HG03442 (cell line): ENCODE data around the gene TLE3.
"Not testable (repeated sequence)": the region's sequence is repeated elsewhere in the genome, so short reads cannot be mapped to it uniquely, and the experiment has no call there.

Experiments
- ATAC-seq: cut with Tn5 transposase; IDR thresholded peaks from one replicate; pipeline ENCODE4 v1.9.1; 2021; ENCODE audit warnings: mild to moderate bottlenecking, moderate library complexity; ENCODE audit not compliant: unreplicated experiment

Gene TLE3

GRCh38 chr15:70127288-70127746, 29.6 kb upstream of the TLE3 start:
- no peak for ATAC-seq

GRCh38 chr15:70126362-70126761, 28.6 kb upstream of the TLE3 start:
- ATAC-seq: no peak

DNA sequence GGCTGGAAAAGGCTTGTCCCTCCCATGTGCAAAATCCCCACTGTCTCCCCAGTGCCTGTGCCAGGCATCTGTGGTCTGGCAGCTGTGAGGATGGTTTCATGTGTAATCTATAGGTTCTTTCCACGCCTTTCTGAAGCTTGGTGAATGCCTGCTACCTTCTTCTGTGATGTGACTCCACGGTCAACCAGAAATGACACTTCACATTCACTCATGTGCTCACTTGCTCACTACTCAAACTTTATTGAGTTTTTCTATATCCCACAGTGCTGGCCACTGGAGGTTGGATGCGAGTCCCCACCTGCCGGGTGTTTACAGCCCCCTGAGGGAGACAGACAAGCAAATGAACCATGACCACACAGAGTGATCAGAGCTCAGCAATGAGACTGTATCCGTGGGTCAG, 27.9 kb upstream of the TLE3 start:
- ATAC-seq: no peak

DNA sequence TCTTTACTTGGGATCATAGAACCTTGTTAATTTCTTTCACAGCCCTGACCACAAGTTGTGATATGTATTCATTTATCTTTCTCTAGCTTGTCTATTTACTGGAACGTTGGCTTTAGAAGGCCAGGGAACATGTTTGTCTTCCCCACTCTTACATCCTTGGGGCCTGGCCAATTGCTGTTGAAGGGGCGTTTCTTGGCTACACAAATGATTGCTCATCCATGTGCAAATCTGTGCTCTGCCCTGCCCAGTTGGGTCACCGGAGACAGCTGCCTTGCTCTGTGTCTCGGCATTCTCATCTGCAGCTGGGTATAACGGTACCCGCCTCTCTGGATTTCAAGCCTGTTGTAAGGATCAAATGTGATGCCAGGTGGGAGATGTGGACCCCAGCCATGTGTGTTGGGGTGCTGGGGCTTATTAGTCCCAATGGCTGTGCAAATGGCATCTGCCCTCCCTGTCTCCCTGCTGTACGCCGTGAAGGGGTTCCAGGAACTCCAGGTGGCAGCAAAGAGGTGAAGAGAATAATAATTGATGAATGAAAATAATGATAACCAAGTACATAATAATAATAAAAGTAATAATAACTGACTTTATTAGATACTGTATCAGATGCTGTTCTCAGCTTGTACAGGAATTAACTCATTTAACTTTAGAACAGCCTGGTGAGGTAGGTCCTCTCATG, 24.0 kb upstream of the TLE3 start:
- no peak for ATAC-seq

DNA sequence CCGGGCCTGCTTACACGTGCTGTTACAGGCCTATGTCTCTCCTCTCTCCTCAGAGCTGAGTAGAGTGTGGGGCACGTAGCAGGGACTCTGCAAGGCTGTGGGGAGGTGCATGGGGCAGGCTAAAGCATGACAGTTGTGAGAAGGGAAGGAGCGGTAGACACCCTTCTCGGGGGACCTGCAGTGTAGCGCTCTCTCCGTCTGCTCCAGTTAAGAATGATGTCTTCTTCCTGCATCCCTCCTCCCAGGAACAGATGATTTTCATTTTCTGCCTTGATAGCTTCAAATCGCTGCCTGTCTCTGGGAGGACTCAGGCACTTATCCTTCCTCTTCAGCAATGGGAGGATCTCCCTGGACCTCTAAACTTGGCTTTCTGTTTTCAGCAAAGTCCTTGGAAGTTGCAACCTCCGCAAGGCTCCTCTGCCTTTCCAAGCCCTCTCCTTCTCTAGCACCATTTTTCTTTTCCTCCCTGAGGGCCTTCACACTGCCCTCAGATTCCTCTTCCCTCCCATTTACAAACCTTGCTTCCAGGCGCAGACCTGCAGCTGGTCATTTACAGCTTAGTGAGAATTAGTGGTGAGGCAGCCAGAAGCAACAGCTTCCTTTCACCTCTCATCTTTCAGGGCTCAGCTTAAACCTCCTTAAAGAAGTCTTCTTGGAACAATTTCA, 23.4 kb upstream of the TLE3 start:
- ATAC-seq: no peak

GRCh38 chr15:70119911-70120508, 22.3 kb upstream of the TLE3 start:
- no peak for ATAC-seq

DNA sequence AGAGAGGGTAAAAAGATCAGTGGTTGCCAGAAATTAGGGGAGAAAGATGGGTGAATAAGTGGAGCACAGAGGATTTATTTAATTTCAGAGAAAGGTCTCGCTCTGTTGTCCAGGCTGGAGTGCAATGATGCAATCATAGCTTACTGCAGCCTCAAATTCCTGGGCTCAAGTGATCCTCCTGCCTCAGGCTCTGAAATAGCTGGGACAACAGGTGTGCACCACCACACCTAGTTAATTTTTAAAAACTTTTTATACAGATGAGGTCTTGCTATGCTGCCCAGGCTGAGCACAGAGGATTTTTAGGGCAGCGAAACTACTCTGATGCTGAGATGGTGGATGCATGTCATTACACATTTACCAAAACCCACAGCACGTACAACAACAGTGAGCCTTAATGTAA, 20.9 kb upstream of the TLE3 start:
- ATAC-seq: no peak

- ATAC-seq: no peak
These were observed 18.6 kb upstream of the TLE3 start for GRCh38 chr15:70116317-70116716.

DNA sequence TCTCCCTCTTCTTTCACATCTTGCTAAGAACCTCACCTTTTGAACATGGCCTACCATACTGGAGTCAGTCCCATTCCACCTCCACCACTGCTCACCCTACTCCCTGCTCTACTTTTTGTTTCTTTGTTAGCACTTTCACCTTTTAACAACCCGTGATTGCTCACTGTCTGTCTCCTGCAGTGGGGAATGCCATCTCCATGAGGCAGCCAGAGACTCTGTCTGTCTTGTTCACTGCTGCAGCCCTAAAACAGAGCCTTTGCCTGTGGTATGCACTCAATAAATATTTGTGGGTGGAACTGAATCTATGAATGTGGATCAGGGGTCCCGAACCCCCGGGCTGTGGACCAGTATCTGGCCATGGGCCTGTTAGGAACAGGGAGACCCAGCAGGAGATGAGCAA, 16.5 kb upstream of the TLE3 start:
- no peak for ATAC-seq

- ATAC-seq: no peak
These were observed 15.6 kb upstream of the TLE3 start for GRCh38 chr15:70113304-70113700.

GRCh38 chr15:70112572-70113303, 15.0 kb upstream of the TLE3 start:
- ATAC-seq: not testable (repeated sequence)

GRCh38 chr15:70112074-70112395, 14.3 kb upstream of the TLE3 start:
- ATAC-seq: no peak

- no peak for ATAC-seq
These were observed 13.7 kb upstream of the TLE3 start for GRCh38 chr15:70111203-70112073.

DNA sequence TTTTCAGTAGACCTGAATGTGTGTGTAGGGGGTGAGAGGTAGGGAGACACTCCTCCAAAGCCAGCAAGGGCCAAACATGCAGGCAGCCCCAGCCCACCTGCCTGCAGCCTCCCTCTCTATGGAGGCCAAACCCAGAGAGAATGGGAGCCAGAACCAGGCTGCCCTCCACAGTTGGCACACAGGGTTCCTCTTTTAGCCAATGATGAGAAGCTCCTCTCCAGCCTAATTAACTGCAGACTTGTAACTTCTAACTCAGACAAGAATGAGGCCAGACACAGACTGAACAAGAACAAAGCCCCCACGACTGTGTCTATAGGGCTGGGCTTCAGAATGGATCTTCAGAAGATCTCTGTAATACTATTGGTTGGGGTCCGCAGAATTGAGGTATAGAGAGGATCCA, 12.3 kb upstream of the TLE3 start:
- no peak for ATAC-seq

GRCh38 chr15:70109531-70109930, 11.8 kb upstream of the TLE3 start:
- ATAC-seq: no peak

GRCh38 chr15:70103880-70104626, 6.3 kb upstream of the TLE3 start:
- ATAC-seq: no peak

GRCh38 chr15:70102827-70103226, 5.1 kb upstream of the TLE3 start:
- ATAC-seq: no peak

- no peak for ATAC-seq
These were observed 3.9 kb upstream of the TLE3 start for GRCh38 chr15:70101459-70102113.

DNA sequence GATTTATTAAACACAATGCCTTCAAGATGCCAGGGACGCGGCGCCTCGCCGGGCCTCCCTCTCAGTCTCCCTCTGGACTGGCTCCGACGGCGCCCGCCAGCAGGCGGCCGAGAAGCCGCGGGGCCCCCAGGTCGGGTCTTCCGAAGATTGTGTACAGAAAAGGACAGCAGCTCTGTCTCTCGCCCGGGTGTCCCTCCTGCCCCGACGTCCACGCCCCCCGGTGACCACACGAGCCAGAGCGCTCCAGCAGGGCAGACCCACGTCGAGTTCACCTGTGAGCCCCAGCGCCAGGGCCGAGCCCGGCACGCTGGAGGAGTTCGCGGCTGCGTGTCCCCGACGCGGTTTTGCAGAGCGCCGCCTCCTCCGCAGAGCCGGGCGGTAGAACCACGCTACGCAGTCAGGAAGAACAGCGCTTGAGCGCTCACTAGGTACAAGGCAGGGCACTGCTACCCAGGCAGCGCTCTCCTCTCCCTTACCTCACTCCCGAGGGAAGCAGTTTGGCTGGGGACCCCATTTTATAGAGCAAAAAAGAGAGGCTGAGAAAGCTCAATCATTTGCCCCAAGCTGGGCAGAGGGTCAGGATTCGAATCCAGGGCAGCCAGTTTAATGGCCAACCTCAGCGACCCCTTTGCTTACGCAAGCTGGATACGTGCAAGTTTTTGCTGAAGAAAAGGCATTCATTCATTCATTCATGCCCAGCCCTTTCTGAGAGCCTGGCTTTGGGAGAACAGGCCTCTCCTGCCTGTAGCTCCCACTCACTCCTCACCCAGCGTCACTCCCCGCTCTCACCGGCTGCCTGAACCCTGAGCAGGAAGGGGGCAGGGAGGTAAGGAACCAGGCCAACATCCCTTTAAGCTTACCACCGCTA, 3.0 kb upstream of the TLE3 start:
- no peak for ATAC-seq
